Stimulated activated CD4-positive, alpha-beta T cell treated with anti-CD3 and anti-CD28 coated beads, Interleukin-4, amount 100 ng/mL, for 24 hours (primary cell): Measurements from ENCODE around the gene SYNPR.
"Not testable (repeated sequence)": the region's sequence is repeated elsewhere in the genome, so short reads cannot be mapped to it uniquely, and the experiment has no call there.

ENCODE experiments used
- DNase-seq: peaks from one replicate; pipeline ENCODE4 v3.0.0-alpha.2; 2020

SYNPR gene

GRCh38 chr3:63278171-63279004 lies at the start of gene SYNPR:
TSS of gene SYNPR (plus strand) at chr3:63278308.
- no peak for DNase-seq

- no peak for DNase-seq
Observed at GRCh38 chr3:63228677-63229076, 49.4 kb upstream of the SYNPR start.

GRCh38 chr3:63230146-63230545 lies 48.0 kb upstream of the SYNPR start:
- no peak for DNase-seq

GRCh38 chr3:63231643-63232042 lies 46.5 kb upstream of the SYNPR start:
- DNase-seq: no peak

- DNase-seq: no peak
Observed at GRCh38 chr3:63232764-63233396, 45.2 kb upstream of the SYNPR start.

GRCh38 chr3:63240381-63240902 lies 37.7 kb upstream of the SYNPR start:
- no peak for DNase-seq

GRCh38 chr3:63242124-63242523 lies 36.0 kb upstream of the SYNPR start:
- no peak for DNase-seq

GRCh38 chr3:63244486-63244885 lies 33.6 kb upstream of the SYNPR start:
- no peak for DNase-seq

GRCh38 chr3:63245726-63246241 lies 32.3 kb upstream of the SYNPR start:
- no peak for DNase-seq

- DNase-seq: no peak
Observed at GRCh38 chr3:63248015-63248414, 30.1 kb upstream of the SYNPR start.

- no peak for DNase-seq
Observed at GRCh38 chr3:63251499-63251898, 26.6 kb upstream of the SYNPR start.

GRCh38 chr3:63255819-63256218 lies 22.3 kb upstream of the SYNPR start:
- not testable (repeated sequence) for DNase-seq

GRCh38 chr3:63264716-63265115 lies 13.4 kb upstream of the SYNPR start:
- no peak for DNase-seq

- DNase-seq: no peak
Observed at GRCh38 chr3:63274359-63274758, 3.7 kb upstream of the SYNPR start.

GRCh38 chr3:63279005-63279841 lies 1.1 kb downstream of the SYNPR start:
- DNase-seq: no peak

- no peak for DNase-seq
Observed at GRCh38 chr3:63287610-63288009, 9.5 kb downstream of the SYNPR start.

- DNase-seq: no peak
Observed at GRCh38 chr3:63290686-63291085, 12.6 kb downstream of the SYNPR start.

- DNase-seq: no peak
Observed at GRCh38 chr3:63294332-63294731, 16.2 kb downstream of the SYNPR start.

- DNase-seq: no peak
Observed at GRCh38 chr3:63295356-63295755, 17.2 kb downstream of the SYNPR start.

GRCh38 chr3:63295806-63296205 lies 17.7 kb downstream of the SYNPR start:
- no peak for DNase-seq

GRCh38 chr3:63296249-63296648 lies 18.1 kb downstream of the SYNPR start:
- no peak for DNase-seq

GRCh38 chr3:63303238-63303637 lies 25.1 kb downstream of the SYNPR start:
- no peak for DNase-seq

GRCh38 chr3:63304421-63304820 lies 26.3 kb downstream of the SYNPR start:
- DNase-seq: no peak
